Right forelimb (tissue), 1 donor: ENCODE measurements around the gene NOS1AP.
"Not testable (repeated sequence)": the region's sequence is repeated elsewhere in the genome, so short reads cannot be mapped to it uniquely, and the experiment has no call there.

Source experiments
- DNase-seq: peaks from one replicate; pipeline ENCODE4 v3.0.0-alpha.2; 2018

Gene NOS1AP

GRCh38 chr1:162389021-162389818 lies 319.7 kb downstream of the NOS1AP start:
- DNase-seq, result no peak

DNA sequence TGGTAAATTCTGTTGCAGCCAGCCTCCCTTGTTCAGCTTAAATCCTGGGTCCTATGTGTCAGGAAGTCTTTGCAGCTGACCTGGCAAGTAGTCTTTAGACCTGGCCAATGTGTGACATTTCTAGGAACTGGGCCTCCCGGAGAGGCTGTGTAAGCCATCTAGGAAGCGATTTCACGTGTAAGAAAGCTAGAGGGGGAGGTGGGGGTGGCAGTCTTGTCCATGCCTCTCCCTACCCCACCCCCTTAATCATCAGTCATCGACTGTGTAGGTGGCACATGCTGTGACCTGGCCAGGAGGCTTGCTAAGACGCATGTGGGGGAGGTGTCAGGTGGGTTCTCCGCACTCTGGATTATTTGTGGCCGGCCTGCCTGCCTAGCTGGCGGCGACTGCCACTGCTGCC lies 320.5 kb downstream of the NOS1AP start:
- DNase-seq, result no peak

GRCh38 chr1:162390396-162391185 lies 321.1 kb downstream of the NOS1AP start:
- no peak for DNase-seq

- no peak for DNase-seq
Observed at GRCh38 chr1:162391790-162392563, 322.5 kb downstream of the NOS1AP start.

GRCh38 chr1:162396201-162396906 lies 326.9 kb downstream of the NOS1AP start:
- no peak for DNase-seq

GRCh38 chr1:162397039-162397448 lies 327.6 kb downstream of the NOS1AP start:
- no peak for DNase-seq

GRCh38 chr1:162397943-162398560 lies 328.6 kb downstream of the NOS1AP start:
- DNase-seq, result no peak

DNA sequence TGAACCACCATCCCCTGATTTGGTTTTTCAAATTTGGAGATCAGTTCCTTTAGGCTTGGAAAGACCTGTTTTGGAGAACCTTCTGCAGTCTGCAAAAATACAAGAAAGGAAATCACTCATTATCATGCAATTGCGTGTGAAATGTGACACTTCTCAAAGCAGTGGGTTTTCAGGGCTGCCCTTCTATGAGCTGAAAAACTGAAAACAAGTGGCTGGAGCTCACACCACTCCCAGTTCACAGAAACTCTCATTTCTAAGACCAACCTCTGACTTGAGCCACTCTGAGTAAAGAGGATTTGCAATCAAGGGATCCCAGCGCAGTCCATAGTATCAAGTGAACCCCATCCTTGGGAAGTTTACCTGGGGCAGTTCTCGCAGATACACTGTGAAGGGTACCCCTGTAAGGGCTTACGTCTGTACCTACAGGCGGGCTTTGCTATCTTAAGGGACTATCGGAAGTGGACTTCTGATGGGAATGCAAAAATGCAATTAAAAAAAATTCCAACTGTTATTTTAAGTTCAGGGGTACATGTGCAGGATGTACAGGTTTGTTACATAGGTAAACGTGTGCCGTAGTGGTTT lies 329.6 kb downstream of the NOS1AP start:
- DNase-seq, result no peak

GRCh38 chr1:162400790-162401355 lies 331.4 kb downstream of the NOS1AP start:
- no peak for DNase-seq

- no peak for DNase-seq
Observed at GRCh38 chr1:162404550-162405160, 335.2 kb downstream of the NOS1AP start.

DNA sequence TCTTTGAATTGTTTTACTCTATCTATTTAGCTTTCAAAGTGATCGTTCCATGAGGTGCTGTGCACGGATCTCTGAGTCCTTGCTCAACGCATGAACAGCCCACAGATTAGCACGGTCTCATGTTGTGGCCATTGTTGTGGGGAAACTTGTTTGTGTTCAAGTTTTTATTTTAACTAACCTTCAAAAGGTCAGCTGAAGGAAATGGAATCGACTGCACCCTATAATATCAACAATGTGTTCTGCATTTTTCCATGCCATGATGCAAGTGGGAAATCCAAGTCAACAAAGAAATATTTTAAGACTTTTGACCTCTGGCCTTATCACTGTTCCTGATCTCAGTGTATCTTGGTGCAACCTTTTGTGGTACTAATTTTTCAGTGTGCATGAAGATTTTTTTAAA lies 336.3 kb downstream of the NOS1AP start:
- DNase-seq, result no peak

DNA sequence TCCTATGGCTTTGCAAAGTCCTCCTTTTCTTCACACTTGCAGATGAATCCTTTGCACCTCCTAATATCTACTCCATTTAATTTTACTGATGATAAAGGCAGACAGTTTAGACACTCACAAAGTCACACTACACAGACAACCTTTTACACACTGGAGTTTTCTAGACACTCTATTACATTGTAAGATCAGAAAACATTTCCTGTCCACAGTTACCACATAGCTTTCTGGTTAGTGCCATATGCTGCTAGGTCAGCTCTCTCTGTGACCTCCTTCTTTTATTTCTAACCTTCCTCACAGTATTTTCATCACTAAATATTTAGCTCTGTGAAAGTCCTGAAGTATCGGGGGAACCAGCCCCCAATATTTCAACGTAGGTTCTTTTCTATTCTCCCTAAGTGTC lies 337.3 kb downstream of the NOS1AP start:
- no peak for DNase-seq

DNA sequence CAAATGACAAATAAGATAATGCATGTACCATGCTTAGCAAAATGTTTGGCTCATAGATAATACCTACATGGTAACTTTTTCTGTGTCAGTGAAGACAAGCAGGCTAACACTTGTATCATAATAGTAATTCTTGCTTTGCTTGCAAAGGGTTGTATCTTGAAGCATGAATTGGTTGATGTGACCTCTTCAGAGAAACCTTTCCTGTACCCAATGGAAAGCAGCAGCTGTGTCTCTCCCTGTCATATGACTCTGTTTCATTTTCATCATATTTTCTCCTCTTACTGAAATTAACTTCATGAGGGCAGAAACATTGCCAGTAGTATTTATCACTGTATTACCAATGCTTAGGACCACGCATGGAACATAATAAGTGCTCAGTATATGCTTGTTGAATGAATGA lies 338.0 kb downstream of the NOS1AP start:
- no peak for DNase-seq

- no peak for DNase-seq
Observed at GRCh38 chr1:162412002-162412401, 342.5 kb downstream of the NOS1AP start, which contains the start of gene SH2D1B. TSS of gene SH2D1B (minus strand) at chr1:162412136. CDS start at chr1:162412016, 120 bp downstream.

DNA sequence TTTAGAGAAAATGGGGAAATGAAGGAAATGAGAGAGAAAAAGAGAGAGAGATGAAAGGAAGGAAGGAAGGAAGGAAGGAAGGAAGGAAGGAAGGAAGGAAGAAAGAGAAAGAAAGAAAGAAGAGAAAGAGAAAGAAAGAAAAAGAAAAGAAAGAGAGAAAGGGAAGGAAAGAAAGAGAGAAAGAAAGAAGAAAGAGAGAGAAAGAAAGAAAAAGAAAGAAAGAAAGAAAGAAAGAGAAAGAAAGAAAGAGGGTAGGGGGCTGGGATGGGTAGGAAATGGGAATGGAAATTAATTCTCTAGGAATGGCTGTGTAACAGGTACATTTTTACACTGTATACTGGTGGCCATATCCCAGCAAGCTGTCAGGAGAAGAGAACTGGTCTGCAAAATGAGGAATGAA lies 346.7 kb downstream of the NOS1AP start:
- DNase-seq, result no peak

DNA sequence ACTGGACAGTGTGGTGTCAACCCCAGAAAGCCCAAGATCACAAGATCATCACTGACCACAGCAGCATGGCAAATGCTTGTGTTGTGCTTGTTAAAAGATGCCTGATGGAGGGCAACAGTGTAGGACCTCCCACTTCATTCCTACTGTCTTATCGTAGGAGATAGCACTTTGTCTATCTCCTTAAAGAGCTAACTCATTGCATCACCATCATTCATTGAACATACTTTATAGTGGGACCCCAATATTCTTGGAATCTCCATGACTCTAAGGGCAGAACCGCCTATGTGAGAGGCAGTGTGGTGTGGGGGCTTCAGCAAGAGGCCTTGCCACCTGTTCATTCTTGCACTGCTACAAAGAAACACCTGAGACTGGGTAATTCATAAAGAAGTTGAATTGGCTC lies 347.4 kb downstream of the NOS1AP start:
- no peak for DNase-seq

DNA sequence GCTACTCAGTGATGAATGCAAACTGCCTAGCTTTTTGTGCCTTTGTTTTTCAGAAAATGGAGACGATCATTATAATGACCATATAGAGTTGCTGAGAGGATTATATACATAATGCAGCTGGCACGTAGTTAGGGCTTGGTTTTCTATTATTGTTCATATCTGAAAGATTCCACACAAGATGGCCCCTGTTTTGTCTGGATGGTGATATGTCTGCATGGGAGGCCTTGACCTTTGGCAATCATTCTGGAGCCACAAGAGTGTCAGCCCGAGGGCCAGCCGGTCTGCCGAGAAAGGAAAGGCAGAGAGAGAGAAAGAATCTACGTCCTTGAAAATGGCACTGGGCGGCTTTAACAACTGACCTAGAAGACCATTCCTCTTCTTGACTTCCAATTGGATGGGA lies 348.2 kb downstream of the NOS1AP start:
- DNase-seq, result no peak

GRCh38 chr1:162418584-162418983 lies 349.1 kb downstream of the NOS1AP start:
- not testable (repeated sequence) for DNase-seq

DNA sequence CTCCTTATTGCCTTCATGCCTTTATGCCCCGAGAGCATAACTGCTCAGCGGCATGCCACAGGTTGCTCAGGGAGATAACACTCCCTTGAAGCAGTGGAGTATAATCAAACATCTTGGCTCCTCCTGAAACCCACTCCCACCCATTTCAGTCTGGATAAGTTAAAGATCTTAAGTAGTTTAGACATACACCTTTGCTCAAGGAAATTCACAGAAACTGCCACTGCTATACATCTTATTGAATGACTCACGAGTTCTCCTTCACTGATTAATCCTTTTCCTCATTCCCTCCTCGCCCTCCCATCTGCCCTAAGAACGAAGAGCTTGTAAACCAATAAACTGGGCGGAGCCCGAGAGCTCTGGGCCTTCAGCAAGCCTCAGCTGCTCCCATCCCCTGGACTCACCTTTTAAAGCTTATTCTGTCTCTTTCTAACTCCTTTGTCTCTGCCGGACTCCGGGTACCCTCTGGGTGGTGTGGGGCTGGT lies 350.0 kb downstream of the NOS1AP start:
- DNase-seq, result not testable (repeated sequence)
